Neuronal stem cell (in vitro differentiated cells): ENCODE data around the gene FLNA.

Source experiments
- DNase-seq: peaks from one replicate; pipeline ENCODE4 v3.0.0-alpha.2; 2013; ENCODE audit warnings: low spot score
- H2AFZ ChIP-seq: one replicate; pipeline ENCODE4 v1.6.1; 2013; ENCODE audit warnings: mild to moderate bottlenecking, low read length, inconsistent platforms
- H2AK5ac ChIP-seq: 2 replicates; pipeline ENCODE4 v1.6.1; 2013; ENCODE audit warnings: low read depth, mild to moderate bottlenecking, inconsistent platforms, low read length, moderate library complexity, mixed read lengths
- H2BK120ac ChIP-seq: 2 replicates; pipeline ENCODE4 v1.6.1; 2013; ENCODE audit warnings: low read depth, mild to moderate bottlenecking, inconsistent platforms, low read length, moderate library complexity, mixed read lengths
- H2BK12ac ChIP-seq: one replicate; pipeline ENCODE4 v1.6.1; 2013; ENCODE audit warnings: low read length, inconsistent platforms
- H2BK15ac ChIP-seq: 2 replicates; pipeline ENCODE4 v1.6.1; 2013; ENCODE audit warnings: mild to moderate bottlenecking, low read length, inconsistent platforms, mixed read lengths
- H2BK5ac ChIP-seq: one replicate; pipeline ENCODE4 v1.6.1; 2013; ENCODE audit warnings: inconsistent platforms, mild to moderate bottlenecking, low read length, moderate library complexity
- H3K14ac ChIP-seq: one replicate; pipeline ENCODE4 v1.6.1; 2013; ENCODE audit warnings: low read length, inconsistent platforms
- H3K18ac ChIP-seq: 2 replicates; pipeline ENCODE4 v1.6.1; 2013; ENCODE audit warnings: low read length, inconsistent platforms
- H3K23ac ChIP-seq: 2 replicates; pipeline ENCODE4 v1.6.1; 2013; ENCODE audit warnings: low read depth, mild to moderate bottlenecking, mixed read lengths, low read length, inconsistent platforms; ENCODE audit not compliant: poor library complexity
- H3K27ac ChIP-seq: replicated peaks from 3 replicates; pipeline ENCODE4 v1.5.1; 2013; ENCODE audit warnings: low read length, inconsistent platforms
- H3K27me3 ChIP-seq, 3 experiments: 2 replicates each; pipeline ENCODE4 v1.6.1; 2013; ENCODE audit warnings: low read length in 3 of 3, mild to moderate bottlenecking in 2 of 3, inconsistent platforms in 1 of 3, low read depth in 1 of 3, mixed read lengths in 1 of 3, moderate library complexity in 1 of 3; ENCODE audit not compliant: control insufficient read depth in 3 of 3, insufficient read depth in 3 of 3
- H3K36me3 ChIP-seq, 2 donors: replicated peaks in 1 of 2; 2 replicates each; pipeline ENCODE4 v1.6.1; 2013; ENCODE audit warnings: low read length in 2 of 2; ENCODE audit not compliant: control insufficient read depth in 2 of 2, insufficient read depth in 2 of 2
- H3K4ac ChIP-seq: 2 replicates; pipeline ENCODE4 v1.6.1; 2013; ENCODE audit warnings: inconsistent platforms, mild to moderate bottlenecking, low read length, moderate library complexity
- H3K4me1 ChIP-seq, 2 donors: 1 replicate in 1 of 2; 2 replicates in 1 of 2; pipeline ENCODE4 v1.6.1; 2013; ENCODE audit warnings: low read length in 2 of 2, low read depth in 1 of 2; ENCODE audit not compliant: control insufficient read depth in 2 of 2, insufficient read depth in 1 of 2
- H3K4me2 ChIP-seq: one replicate; pipeline ENCODE4 v1.6.1; 2013; ENCODE audit warnings: mild to moderate bottlenecking, low read length, inconsistent platforms; ENCODE audit not compliant: insufficient read depth, poor library complexity, severe bottlenecking
- H3K4me3 ChIP-seq, 2 donors: 2 replicates each; pipeline ENCODE4 v1.5.1; 2013; ENCODE audit warnings: low read length in 2 of 2, mild to moderate bottlenecking in 2 of 2, inconsistent platforms in 1 of 2, moderate library complexity in 1 of 2
- H3K79me1 ChIP-seq: one replicate; pipeline ENCODE4 v1.6.1; 2013; ENCODE audit warnings: low read depth, mild to moderate bottlenecking, inconsistent platforms, low read length, moderate library complexity
- H3K9ac ChIP-seq: one replicate; pipeline ENCODE4 v1.6.1; 2013; ENCODE audit warnings: mild to moderate bottlenecking, low read depth, low read length, inconsistent platforms; ENCODE audit not compliant: poor library complexity
- H3K9me3 ChIP-seq, 2 donors: replicated peaks in 1 of 2; 2 replicates each; pipeline versions ENCODE3 to v1.6.1; 2013; ENCODE audit warnings: low read length in 2 of 2, mild to moderate bottlenecking in 2 of 2, inconsistent platforms in 1 of 2, low read depth in 1 of 2, mixed read lengths in 1 of 2, moderate library complexity in 1 of 2; ENCODE audit not compliant: control insufficient read depth in 2 of 2, insufficient read depth in 1 of 2
- H4K8ac ChIP-seq: one replicate; pipeline ENCODE4 v1.6.1; 2013; ENCODE audit warnings: low read depth, mild to moderate bottlenecking, inconsistent platforms, low read length, moderate library complexity
- H4K91ac ChIP-seq: one replicate; pipeline ENCODE4 v1.6.1; 2013; ENCODE audit warnings: low read length, low read depth, mild to moderate bottlenecking, inconsistent platforms; ENCODE audit not compliant: poor library complexity
- WGBS, 2 donors: extraction: QIAGEN DNeasy Blood & Tissue Kit; methylation state at CpG; one replicate each; pipeline ENCODE4 v1.1.7; 2013; ENCODE audit warnings: missing lambda C conversion rate in 2 of 2, mixed read lengths in 1 of 2; ENCODE audit not compliant: insufficient read length in 2 of 2, insufficient replicate concordance in 1 of 2; ENCODE audit errors: extremely low coverage in 2 of 2; 5-methylcytosine and 5-hydroxymethylcytosine counted together

FLNA gene

GRCh38 chrX:154362085-154362742, 12.2 kb downstream of the FLNA start:
- Histone ChIP-seq H4K8ac (no peak overlapping the region), H3K9ac (no peak overlapping the region), H3K4me2 (no peak overlapping the region), H2AK5ac (no peak overlapping the region), H3K14ac (no peak overlapping the region), H3K4me3 (no peak overlapping the region), H3K4me1 (no peaks in the 10 kb centered on the region), H2BK120ac (no peak overlapping the region), H3K36me3 (peaks cover 84 to 97% of the 10 kb centered on the region in 2 donors), H3K18ac (no peak overlapping the region), H3K79me1 (peaks cover 39% of the 10 kb centered on the region), H3K4ac (no peak overlapping the region), H3K9me3 (no peaks in the 10 kb centered on the region), H2BK15ac (no peak overlapping the region), H2AFZ (no peak overlapping the region), H2BK12ac (no peak overlapping the region), H3K23ac (no peak overlapping the region), H3K27ac (no peak overlapping the region), H3K27me3 (no peaks in the 10 kb centered on the region), H2BK5ac (no peak overlapping the region), H4K91ac (no peak overlapping the region)
- no peak for DNase-seq
- WGBS, 2 donors, result no CpG with 5 or more reads among the region's 30 CpGs

DNA sequence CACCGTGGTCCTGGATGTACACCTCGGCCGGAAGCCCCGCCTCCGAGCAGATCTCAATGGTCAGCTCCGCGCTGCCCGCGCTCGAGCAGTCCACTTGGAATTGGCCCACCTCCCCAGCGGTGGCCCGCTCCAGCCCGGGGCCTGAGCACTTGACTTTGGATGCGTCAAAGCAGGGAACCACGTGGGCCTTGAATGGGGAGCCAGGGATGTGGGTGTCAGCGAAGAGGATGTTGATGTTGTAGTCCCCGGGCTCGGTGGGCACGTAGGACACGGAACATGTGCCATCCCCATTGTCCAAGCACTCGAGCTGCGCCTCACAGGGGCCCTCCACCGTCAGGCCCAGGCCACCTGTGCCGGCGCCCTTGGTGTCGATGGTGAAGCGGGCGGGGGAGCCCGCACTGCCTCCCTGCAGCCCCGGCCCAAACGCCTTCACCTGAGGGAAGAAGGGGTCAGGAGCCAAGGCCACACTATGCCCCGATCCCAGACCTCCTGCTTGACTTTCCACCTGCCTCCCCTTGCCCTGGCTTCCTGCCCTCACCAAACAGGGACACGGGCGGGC, 14.2 kb downstream of the FLNA start:
- H3K9me3 ChIP-seq, result no peaks in the 10 kb centered on the region
- H3K4me2 ChIP-seq, result no peak overlapping the region
- no peak for DNase-seq
- no peak overlapping the region for H3K9ac ChIP-seq
- no CpG with 5 or more reads among the region's 34 CpGs for WGBS, 2 donors
- no peak overlapping the region for H3K18ac ChIP-seq
- no peak overlapping the region for H2BK120ac ChIP-seq
- H3K36me3 ChIP-seq, result peaks cover 75 to 97% of the 10 kb centered on the region in 2 donors
- H3K27ac ChIP-seq, result no peak overlapping the region
- no peak overlapping the region for H2BK15ac ChIP-seq
- H3K14ac ChIP-seq, result no peak overlapping the region
- no peaks in the 10 kb centered on the region for H3K4me1 ChIP-seq
- peaks cover 35% of the 10 kb centered on the region for H3K79me1 ChIP-seq
- no peak overlapping the region for H3K4ac ChIP-seq
- H3K27me3 ChIP-seq, result no peaks in the 10 kb centered on the region
- H2AK5ac ChIP-seq, result no peak overlapping the region
- H2AFZ ChIP-seq, result no peak overlapping the region
- H2BK5ac ChIP-seq, result no peak overlapping the region
- no peak overlapping the region for H3K23ac ChIP-seq
- H4K8ac ChIP-seq, result no peak overlapping the region
- no peak overlapping the region for H4K91ac ChIP-seq
- no peak overlapping the region for H2BK12ac ChIP-seq
- no peak overlapping the region for H3K4me3 ChIP-seq

GRCh38 chrX:154359362-154360154, 14.9 kb downstream of the FLNA start:
- no peak overlapping the region for H3K18ac ChIP-seq
- no peak overlapping the region for H3K14ac ChIP-seq
- H4K8ac ChIP-seq, result no peak overlapping the region
- H3K9me3 ChIP-seq, result no peaks in the 10 kb centered on the region
- no peak overlapping the region for H3K4me2 ChIP-seq
- no peak overlapping the region for H3K27ac ChIP-seq
- H3K36me3 ChIP-seq, result peaks cover 75 to 97% of the 10 kb centered on the region in 2 donors
- H3K9ac ChIP-seq, result no peak overlapping the region
- no peaks in the 10 kb centered on the region for H3K27me3 ChIP-seq
- H3K4ac ChIP-seq, result no peak overlapping the region
- no peak overlapping the region for H4K91ac ChIP-seq
- DNase-seq, result no peak
- no peaks in the 10 kb centered on the region for H3K4me1 ChIP-seq
- H2AK5ac ChIP-seq, result no peak overlapping the region
- H2BK120ac ChIP-seq, result no peak overlapping the region
- no peak overlapping the region for H3K23ac ChIP-seq
- no peak overlapping the region for H2BK15ac ChIP-seq
- no peak overlapping the region for H3K4me3 ChIP-seq
- H2BK5ac ChIP-seq, result no peak overlapping the region
- H2BK12ac ChIP-seq, result no peak overlapping the region
- no peak overlapping the region for H2AFZ ChIP-seq
- no CpG with 5 or more reads among the region's 41 CpGs for WGBS, 2 donors
- peaks cover 32% of the 10 kb centered on the region for H3K79me1 ChIP-seq

DNA sequence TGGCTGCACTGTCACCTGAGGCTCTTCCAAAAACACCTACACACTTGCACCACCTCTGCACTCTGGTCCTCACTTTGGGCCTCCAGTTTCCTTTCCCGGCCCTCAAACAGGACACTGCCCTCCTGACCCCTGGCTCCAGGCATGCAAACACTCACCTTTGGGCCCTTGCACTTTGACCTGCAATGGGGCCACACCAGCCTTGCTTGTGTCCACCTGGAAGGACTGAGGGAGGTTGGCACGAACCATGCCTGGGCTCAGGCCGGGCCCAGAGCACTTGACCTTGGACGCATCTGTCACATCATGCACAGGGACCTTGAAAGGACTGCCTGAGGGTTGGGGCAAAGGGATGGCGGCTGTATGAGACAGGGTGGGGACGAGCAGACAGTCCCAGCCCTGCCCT, 15.6 kb downstream of the FLNA start:
- Histone ChIP-seq H3K27ac (no peak overlapping the region), H3K9me3 (no peaks in the 10 kb centered on the region), H3K14ac (no peak overlapping the region)

More for the DNA sequence above, 15.6 kb downstream of the FLNA start:
- H3K4me1 ChIP-seq, result no peaks in the 10 kb centered on the region
- H2BK120ac ChIP-seq, result no peak overlapping the region
- H3K23ac ChIP-seq, result no peak overlapping the region
- H4K91ac ChIP-seq, result no peak overlapping the region
- H3K4ac ChIP-seq, result no peak overlapping the region
- H3K36me3 ChIP-seq, result peaks cover 72 to 97% of the 10 kb centered on the region in 2 donors
- H3K79me1 ChIP-seq, result peaks cover 29% of the 10 kb centered on the region
- no peak overlapping the region for H2BK12ac ChIP-seq
- H3K27me3 ChIP-seq, result peaks cover 0 to 2% (median 0%) of the 10 kb centered on the region in 3 experiments
- H3K18ac ChIP-seq, result no peak overlapping the region
- no peak overlapping the region for H3K9ac ChIP-seq
- H2BK5ac ChIP-seq, result no peak overlapping the region
- no peak overlapping the region for H4K8ac ChIP-seq
- no peak overlapping the region for H2AK5ac ChIP-seq
- DNase-seq, result no peak
- WGBS, 2 donors, result no CpG with 5 or more reads among the region's 6 CpGs
- H2AFZ ChIP-seq, result no peak overlapping the region
- no peak overlapping the region for H3K4me3 ChIP-seq
- no peak overlapping the region for H2BK15ac ChIP-seq
- no peak overlapping the region for H3K4me2 ChIP-seq
